ENCODE data around the gene MAN2A2.
"Not testable (repeated sequence)": the region's sequence is repeated elsewhere in the genome, so short reads cannot be mapped to it uniquely, and the experiment has no call there.

The MAN2A2 gene

DNA sequence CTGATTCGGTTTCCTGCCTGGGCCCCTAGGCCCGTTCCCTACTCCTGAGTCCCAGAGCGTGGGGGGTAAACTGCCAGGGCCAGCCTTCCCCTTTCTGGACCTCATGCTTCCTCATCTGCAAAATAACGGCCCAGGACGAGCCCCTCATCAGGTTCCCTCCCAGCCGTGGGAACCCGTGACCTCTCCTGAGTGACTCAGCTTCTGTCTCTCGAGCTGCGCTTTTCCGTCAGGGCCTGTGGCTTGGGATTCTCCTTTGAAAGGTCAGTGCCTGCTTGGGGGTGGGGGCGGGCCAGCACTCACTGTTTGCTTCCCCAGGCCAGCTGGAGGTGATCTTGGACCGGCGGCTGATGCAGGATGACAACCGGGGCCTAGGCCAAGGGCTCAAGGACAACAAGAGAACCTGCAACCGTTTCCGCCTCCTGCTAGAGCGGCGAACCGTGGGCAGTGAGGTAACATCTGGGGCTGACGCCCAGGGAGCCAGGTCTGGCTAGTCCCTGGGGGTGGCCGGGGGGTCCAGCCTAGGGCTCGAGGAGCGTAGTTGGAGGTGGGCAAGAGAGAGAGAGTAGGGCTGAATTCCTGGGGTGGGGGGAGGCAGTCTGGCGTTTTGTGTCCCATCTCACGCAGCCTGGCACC lies 12.8 kb downstream of the MAN2A2 start:
- in situ Hi-C loops (cut with HindIII; ENCODE audit: low sequenced_read_pairs): no loop called here

- in situ Hi-C loops (cut with HindIII; ENCODE audit: low sequenced_read_pairs): no loop called here
These were observed 13.4 kb downstream of the MAN2A2 start for GRCh38 chr15:90916461-90916860.

GRCh38 chr15:90917569-90917968 lies 14.5 kb downstream of the MAN2A2 start:
- in situ Hi-C loops (cut with HindIII; ENCODE audit: low sequenced_read_pairs): no loop called here

GRCh38 chr15:90918034-90918788 lies 15.1 kb downstream of the MAN2A2 start:
- in situ Hi-C loops (cut with HindIII; ENCODE audit: low sequenced_read_pairs): no loop called here

GRCh38 chr15:90918835-90919234 lies 15.7 kb downstream of the MAN2A2 start:
- in situ Hi-C loops (cut with HindIII; ENCODE audit: low sequenced_read_pairs): no loop called here

GRCh38 chr15:90921887-90922286 lies 18.8 kb downstream of the MAN2A2 start:
- in situ Hi-C loops (cut with HindIII; ENCODE audit: low sequenced_read_pairs): no loop called here

GRCh38 chr15:90922712-90923322 lies 19.7 kb downstream of the MAN2A2 start:
- in situ Hi-C loops (cut with HindIII; ENCODE audit: low sequenced_read_pairs): not testable (repeated sequence)

GRCh38 chr15:90924375-90924774 lies 21.3 kb downstream of the MAN2A2 start:
- in situ Hi-C loops (cut with HindIII; ENCODE audit: low sequenced_read_pairs): no loop called here

GRCh38 chr15:90926766-90927165 lies 23.7 kb downstream of the MAN2A2 start:
- in situ Hi-C loops (cut with HindIII; ENCODE audit: low sequenced_read_pairs): loop anchor here (25.0 kb wide), 1 partner anchor 439 kb away; no protein-coding TSS in a partner anchor

GRCh38 chr15:90928106-90928505 lies 25.0 kb downstream of the MAN2A2 start:
- in situ Hi-C loops (cut with HindIII; ENCODE audit: low sequenced_read_pairs): loop anchor here (25.0 kb wide), 1 partner anchor 441 kb away; no protein-coding TSS in a partner anchor

DNA sequence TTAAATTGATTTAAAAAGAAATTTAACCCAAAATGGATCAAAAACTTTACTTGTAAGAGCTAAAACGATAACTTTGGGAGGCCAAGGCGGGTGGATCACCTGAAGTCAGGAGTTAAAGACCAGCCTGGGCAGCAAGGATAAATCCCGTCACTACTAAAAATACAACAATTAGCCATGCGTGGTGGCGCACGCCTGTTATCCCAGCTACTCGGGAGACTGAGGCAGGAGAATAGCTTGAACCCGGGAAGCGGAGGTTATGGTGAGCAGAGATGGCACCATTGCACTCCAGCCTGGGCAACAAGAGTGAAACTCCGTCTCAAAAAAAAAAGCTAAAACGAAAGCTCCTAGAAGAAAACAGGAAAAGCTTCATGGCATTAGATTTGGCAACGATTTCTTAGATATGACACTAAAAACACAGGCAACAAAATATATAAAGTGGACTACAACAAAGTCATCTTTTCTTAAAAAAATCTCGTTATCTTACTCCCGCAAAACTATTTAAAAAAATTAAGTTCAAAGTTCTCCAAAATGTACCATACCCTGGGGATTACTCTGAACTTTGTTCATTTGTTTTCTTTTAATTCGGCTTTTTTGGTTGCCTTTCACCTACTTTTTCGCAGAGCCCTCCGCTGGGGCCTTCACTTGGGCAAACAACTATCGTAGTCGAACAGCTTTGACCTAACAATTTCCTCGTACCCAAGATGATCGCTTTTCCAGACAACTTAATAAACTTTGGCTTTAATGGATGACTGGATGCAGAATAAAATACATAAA lies 26.3 kb downstream of the MAN2A2 start:
- in situ Hi-C loops (cut with HindIII; ENCODE audit: low sequenced_read_pairs): loop anchor here (25.0 kb wide), 1 partner anchor 442 kb away; no protein-coding TSS in a partner anchor

GRCh38 chr15:90930861-90931574 lies 27.9 kb downstream of the MAN2A2 start:
- in situ Hi-C loops (cut with HindIII; ENCODE audit: low sequenced_read_pairs): loop anchor here (25.0 kb wide), 1 partner anchor 444 kb away; no protein-coding TSS in a partner anchor

GRCh38 chr15:90931575-90931827 lies 28.4 kb downstream of the MAN2A2 start:
- in situ Hi-C loops (cut with HindIII; ENCODE audit: low sequenced_read_pairs): loop anchor here (25.0 kb wide), 1 partner anchor 444 kb away; no protein-coding TSS in a partner anchor

- in situ Hi-C loops (cut with HindIII; ENCODE audit: low sequenced_read_pairs): loop anchor here (25.0 kb wide), 1 partner anchor 445 kb away; no protein-coding TSS in a partner anchor
These were observed 28.9 kb downstream of the MAN2A2 start, which contains the start of gene HDDC3 for GRCh38 chr15:90931828-90932659. TSS of gene HDDC3 (minus strand) at chr15:90932549. CDS start at chr15:90932540, 9 bp downstream.

DNA sequence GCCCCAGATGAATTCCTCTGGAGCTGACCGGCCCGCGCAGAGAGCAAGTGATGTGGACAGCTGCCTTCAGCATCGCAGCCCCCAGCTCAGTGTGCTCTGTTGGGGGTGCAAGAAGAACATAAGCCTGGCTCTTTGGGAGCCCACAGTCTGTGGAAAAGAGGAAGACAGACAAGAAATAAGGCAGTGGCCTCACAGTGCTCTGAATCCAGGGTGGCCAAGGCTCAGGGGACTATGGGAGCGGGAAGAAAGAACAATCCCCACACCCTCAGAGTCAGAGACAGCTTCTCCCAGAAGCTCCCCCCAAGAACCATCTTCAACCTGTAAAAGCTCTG lies 29.5 kb downstream of the MAN2A2 start:
- in situ Hi-C loops (cut with HindIII; ENCODE audit: low sequenced_read_pairs): loop anchor here (25.0 kb wide), 1 partner anchor 445 kb away; no protein-coding TSS in a partner anchor

GRCh38 chr15:90933301-90933700 lies 30.2 kb downstream of the MAN2A2 start:
- in situ Hi-C loops (cut with HindIII; ENCODE audit: low sequenced_read_pairs): loop anchor here (25.0 kb wide), 1 partner anchor 446 kb away; no protein-coding TSS in a partner anchor

DNA sequence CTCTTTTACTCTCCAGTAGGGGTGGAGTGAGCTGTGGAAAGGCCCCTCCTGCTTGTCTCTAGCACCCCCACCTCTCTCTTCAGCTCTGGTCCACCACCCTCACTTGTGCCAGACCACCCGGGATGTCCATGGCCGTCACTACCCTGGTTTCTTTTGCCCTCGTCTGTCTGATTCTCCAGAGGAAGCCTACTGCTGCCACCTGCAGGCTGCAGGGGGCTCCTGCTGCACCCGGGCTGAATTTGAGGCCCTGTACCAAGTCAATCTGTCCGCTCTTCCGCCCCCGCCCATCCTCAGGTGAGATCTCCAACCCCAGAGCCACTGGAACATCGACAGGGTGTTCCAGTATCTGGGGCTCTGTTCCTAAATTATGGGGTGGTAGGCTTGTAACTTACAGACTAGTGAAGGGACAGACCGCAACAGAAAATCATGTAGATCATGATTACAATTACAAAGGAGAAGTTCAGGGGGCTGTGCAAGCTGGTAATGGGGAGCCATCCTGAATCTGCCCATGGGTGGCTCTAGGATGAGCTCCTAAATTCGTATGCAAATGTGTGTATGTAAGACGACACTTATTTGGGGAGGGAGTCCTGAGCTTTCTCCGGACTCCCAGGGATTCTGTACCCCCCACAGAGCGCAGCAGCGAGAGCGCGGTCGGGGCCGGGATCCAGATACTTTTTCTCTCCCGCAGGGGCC lies 31.3 kb downstream of the MAN2A2 start:
- in situ Hi-C loops (cut with HindIII; ENCODE audit: low sequenced_read_pairs): loop anchor here (25.0 kb wide), 1 partner anchor 447 kb away; no protein-coding TSS in a partner anchor

DNA sequence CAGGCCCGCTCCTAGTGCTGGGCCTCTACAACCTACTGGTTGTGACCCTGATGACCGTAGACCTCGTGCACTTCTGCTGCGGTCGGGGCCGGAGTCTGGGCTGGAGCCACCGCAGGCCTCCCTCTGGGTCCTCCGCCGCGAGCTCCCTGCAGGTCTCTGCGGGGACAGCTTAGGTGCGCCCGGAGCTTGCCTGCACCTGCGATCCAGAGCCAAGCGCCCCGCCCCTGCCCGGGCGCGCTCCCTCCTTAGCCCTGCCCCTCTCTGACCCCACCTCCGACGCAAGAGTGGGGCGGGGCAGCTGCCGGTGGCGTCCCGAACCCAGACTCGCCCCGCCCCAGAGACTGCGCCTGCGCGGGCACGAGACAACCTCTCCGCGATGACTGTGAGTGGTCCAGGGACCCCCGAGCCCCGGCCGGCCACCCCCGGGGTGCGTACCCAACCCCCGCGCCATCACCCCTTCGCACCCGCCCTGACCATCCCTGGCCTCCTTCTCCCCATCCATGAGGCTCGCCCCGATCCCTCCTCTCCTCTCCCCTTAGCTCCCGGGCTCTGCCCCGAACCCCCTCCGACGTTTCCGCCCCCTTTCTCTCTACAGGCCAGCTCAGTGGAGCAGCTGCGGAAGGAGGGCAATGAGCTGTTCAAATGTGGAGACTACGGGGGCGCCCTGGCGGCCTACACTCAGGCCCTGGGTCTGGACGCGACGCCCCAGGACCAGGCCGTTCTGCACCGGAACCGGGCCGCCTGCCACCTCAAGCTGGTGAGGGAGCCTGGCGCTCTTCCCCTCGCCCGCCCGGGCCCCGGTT lies 32.0 kb downstream of the MAN2A2 start, which contains the start of gene UNC45A:
Gene UNC45A (plus strand): TSS at position 337 of the 803 bp plus-strand sequence. CDS start 40 bp downstream, at position 377.
- in situ Hi-C loops (cut with HindIII; ENCODE audit: low sequenced_read_pairs): loop anchor here (25.0 kb wide), 1 partner anchor 448 kb away; no protein-coding TSS in a partner anchor
